GM12878 (cell line): Measurements from ENCODE around the gene LGI4.

Experiments used
- CTCF ChIP-seq, 3 experiments: IDR thresholded peaks in 2 of 3; conservative IDR thresholded peaks in 1 of 3; 2 replicates each; pipeline ENCODE4 v1.5.1; 2011; ENCODE audit warnings: low read depth in 3 of 3, low read length in 3 of 3, mild to moderate bottlenecking in 3 of 3, control low read depth in 2 of 3, moderate library complexity in 2 of 3, inconsistent platforms in 1 of 3, mixed read lengths in 1 of 3; ENCODE audit not compliant: control insufficient read depth in 2 of 3, insufficient read depth in 1 of 3; ENCODE audit errors: extremely low read depth in 1 of 3
- EP300 ChIP-seq, 2 experiments: fragments of 150-350 bp in 1 of 2; IDR thresholded peaks; 2 replicates each; pipeline ENCODE4 v1.6.1; 2011 to 2012; ENCODE audit warnings: low read depth in 2 of 2, low read length in 2 of 2, borderline replicate concordance in 1 of 2, improper control_type of control experiment in 1 of 2, inconsistent platforms in 1 of 2; ENCODE audit not compliant: control insufficient read depth in 1 of 2
- FOS ChIP-seq: IDR thresholded peaks from 3 replicates; pipeline ENCODE4 v1.6.1; 2011; ENCODE audit warnings: borderline replicate concordance; ENCODE audit not compliant: insufficient read length; ENCODE audit errors: extremely low read depth
- JUNB ChIP-seq: IDR thresholded peaks from 2 replicates; pipeline ENCODE4 v1.6.1; 2016; ENCODE audit warnings: antibody characterized with exemption, mild to moderate bottlenecking
- LARP7 ChIP-seq: fragments of 450-650 bp; IDR thresholded peaks from 2 replicates; pipeline ENCODE4 v1.6.1; 2017; ENCODE audit warnings: mild to moderate bottlenecking
- MXI1 ChIP-seq: fragments of 150-350 bp; IDR thresholded peaks from 2 replicates; pipeline ENCODE4 v1.6.1; 2011; ENCODE audit warnings: low read depth, mild to moderate bottlenecking, inconsistent platforms, low read length, improper control_type of control experiment
- PAX5 ChIP-seq: IDR thresholded peaks from 2 replicates; pipeline ENCODE4 v1.6.1; 2011; ENCODE audit warnings: low read depth, low read length, borderline replicate concordance
- SRF ChIP-seq, 2 experiments: IDR thresholded peaks; 2 replicates each; pipeline ENCODE4 v1.6.1; 2011; ENCODE audit warnings: low read depth in 2 of 2, low read length in 2 of 2, mild to moderate bottlenecking in 1 of 2, moderate library complexity in 1 of 2
- TF ChIP-seq, protein P1 (sequence below): IDR thresholded peaks from 2 replicates; pipeline ENCODE4 v1.6.1; 2012; ENCODE audit warnings: low read depth, low read length, improper control_type of control experiment
- TF ChIP-seq, protein P2 (sequence below): IDR thresholded peaks from 2 replicates; pipeline ENCODE4 v1.6.1; 2012; ENCODE audit warnings: mild to moderate bottlenecking, low read depth, low read length

GRCh38 chr19:35120492-35120891 is 14.4 kb downstream of the LGI4 start:
- TF ChIP-seq, protein P1, sequence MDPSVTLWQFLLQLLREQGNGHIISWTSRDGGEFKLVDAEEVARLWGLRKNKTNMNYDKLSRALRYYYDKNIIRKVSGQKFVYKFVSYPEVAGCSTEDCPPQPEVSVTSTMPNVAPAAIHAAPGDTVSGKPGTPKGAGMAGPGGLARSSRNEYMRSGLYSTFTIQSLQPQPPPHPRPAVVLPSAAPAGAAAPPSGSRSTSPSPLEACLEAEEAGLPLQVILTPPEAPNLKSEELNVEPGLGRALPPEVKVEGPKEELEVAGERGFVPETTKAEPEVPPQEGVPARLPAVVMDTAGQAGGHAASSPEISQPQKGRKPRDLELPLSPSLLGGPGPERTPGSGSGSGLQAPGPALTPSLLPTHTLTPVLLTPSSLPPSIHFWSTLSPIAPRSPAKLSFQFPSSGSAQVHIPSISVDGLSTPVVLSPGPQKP = no peak
- TF ChIP-seq, protein P2, sequence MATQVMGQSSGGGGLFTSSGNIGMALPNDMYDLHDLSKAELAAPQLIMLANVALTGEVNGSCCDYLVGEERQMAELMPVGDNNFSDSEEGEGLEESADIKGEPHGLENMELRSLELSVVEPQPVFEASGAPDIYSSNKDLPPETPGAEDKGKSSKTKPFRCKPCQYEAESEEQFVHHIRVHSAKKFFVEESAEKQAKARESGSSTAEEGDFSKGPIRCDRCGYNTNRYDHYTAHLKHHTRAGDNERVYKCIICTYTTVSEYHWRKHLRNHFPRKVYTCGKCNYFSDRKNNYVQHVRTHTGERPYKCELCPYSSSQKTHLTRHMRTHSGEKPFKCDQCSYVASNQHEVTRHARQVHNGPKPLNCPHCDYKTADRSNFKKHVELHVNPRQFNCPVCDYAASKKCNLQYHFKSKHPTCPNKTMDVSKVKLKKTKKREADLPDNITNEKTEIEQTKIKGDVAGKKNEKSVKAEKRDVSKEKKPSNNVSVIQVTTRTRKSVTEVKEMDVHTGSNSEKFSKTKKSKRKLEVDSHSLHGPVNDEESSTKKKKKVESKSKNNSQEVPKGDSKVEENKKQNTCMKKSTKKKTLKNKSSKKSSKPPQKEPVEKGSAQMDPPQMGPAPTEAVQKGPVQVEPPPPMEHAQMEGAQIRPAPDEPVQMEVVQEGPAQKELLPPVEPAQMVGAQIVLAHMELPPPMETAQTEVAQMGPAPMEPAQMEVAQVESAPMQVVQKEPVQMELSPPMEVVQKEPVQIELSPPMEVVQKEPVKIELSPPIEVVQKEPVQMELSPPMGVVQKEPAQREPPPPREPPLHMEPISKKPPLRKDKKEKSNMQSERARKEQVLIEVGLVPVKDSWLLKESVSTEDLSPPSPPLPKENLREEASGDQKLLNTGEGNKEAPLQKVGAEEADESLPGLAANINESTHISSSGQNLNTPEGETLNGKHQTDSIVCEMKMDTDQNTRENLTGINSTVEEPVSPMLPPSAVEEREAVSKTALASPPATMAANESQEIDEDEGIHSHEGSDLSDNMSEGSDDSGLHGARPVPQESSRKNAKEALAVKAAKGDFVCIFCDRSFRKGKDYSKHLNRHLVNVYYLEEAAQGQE = no peak
- TF ChIP-seq SRF (IDR thresholded peaks at IDR 0.05; ENCODE audit: low read depth in 2 of 2, low read length in 2 of 2) = no peak
- TF ChIP-seq JUNB = no peak
- no peak for TF ChIP-seq LARP7
- TF ChIP-seq PAX5 = no peak
- no peak for TF ChIP-seq FOS
- TF ChIP-seq MXI1 = no peak
- TF ChIP-seq EP300 (IDR thresholded peaks at IDR 0.05; ENCODE audit: borderline replicate concordance in 1 of 2, control insufficient read depth in 1 of 2, low read depth in 2 of 2, low read length in 2 of 2) = no peak
- TF ChIP-seq CTCF (IDR thresholded peaks at IDR 0.05 in 2 of 3, conservative IDR thresholded peaks at IDR 0.05 in 1 of 3; ENCODE audit: control insufficient read depth in 2 of 3, extremely low read depth in 1 of 3, insufficient read depth in 1 of 3, low read depth in 3 of 3, low read length in 3 of 3) = no peak
